Adrenal gland (tissue), 12 donors: ENCODE data around the gene LPIN1. TPM values are rescaled to one million over a fixed set of nuclear protein-coding genes. Genes with fewer than 3 reads are reported as not detected.

Experiments
- DNase-seq, 7 donors: peaks; one replicate each; pipeline ENCODE4 v3.0.0-alpha.2; 2019 to 2020
- H3K27ac ChIP-seq, 5 donors: fragments of 200-600 bp; sonication (generic) in 4 of 5; 1 replicate in 3 of 5; 2 replicates in 2 of 5; pipeline versions ENCODE4 v1.5.1 to v1.8.0; 2016 to 2020; ENCODE audit warnings: mild to moderate bottlenecking in 1 of 5
- H3K27me3 ChIP-seq: fragments of 200-600 bp; 2 replicates; pipeline ENCODE4 v1.8.0; 2021
- H3K36me3 ChIP-seq, 2 donors: fragments of 200-600 bp; replicated peaks in 1 of 2; 1 replicate in 1 of 2; 2 replicates in 1 of 2; pipeline versions ENCODE4 v1.5.1 to v1.8.0; 2018 to 2022
- H3K4me1 ChIP-seq, 2 donors: fragments of 200-600 bp; replicated peaks in 1 of 2; 1 replicate in 1 of 2; 2 replicates in 1 of 2; pipeline versions ENCODE4 v1.5.1 to v1.8.0; 2018 to 2021
- H3K4me3 ChIP-seq, 4 donors: fragments of 200-600 bp; sonication (generic) in 3 of 4; one replicate each; pipeline ENCODE4 v1.5.1; 2016 to 2018
- H3K9me3 ChIP-seq, 3 donors: fragments of 200-600 bp; sonication (generic) in 1 of 3; replicated peaks in 1 of 3; 1 replicate in 2 of 3; 2 replicates in 1 of 3; pipeline versions ENCODE4 v1.5.1 to v1.8.0; 2016 to 2021
- CTCF ChIP-seq, 6 experiments: fragments of 450-650 bp in 4 of 6; fragments of 200-600 bp in 2 of 6; sonication (generic) in 1 of 6; IDR thresholded peaks; 1 replicate in 5 of 6; 2 replicates in 1 of 6; pipeline versions ENCODE4 v1.5.1 to v1.8.0; 2016 to 2021; ENCODE audit warnings: antibody characterized with exemption in 6 of 6, mild to moderate bottlenecking in 2 of 6, moderate library complexity in 1 of 6
- POLR2A ChIP-seq, 2 donors: fragments of 450-650 bp; IDR thresholded peaks; one replicate each; pipeline ENCODE4 v1.6.1; 2017; ENCODE audit warnings: antibody characterized with exemption in 2 of 2, mild to moderate bottlenecking in 2 of 2, moderate library complexity in 1 of 2
- WGBS, 4 donors: extraction: QIAGEN DNeasy Blood & Tissue Kit in 2 of 4; methylation state at CpG; one replicate each; pipeline versions ENCODE4 v1.1.5 to v1.1.7; 2013 to 2017; 5-methylcytosine and 5-hydroxymethylcytosine counted together
- intact Hi-C, 2 donors: fragments of 100-400 bp; cut with DNase I; formaldehyde crosslinking; loops; one replicate each; pipeline versions ENCODE4 v1.14.1 to v1.15.0; 2022 to 2023
- polyA plus RNA-seq, 3 donors: library from polyadenylated mRNA; stranded (reverse); fragments of 200-250 nt in 2 of 3; fragments of 350-450 nt in 1 of 3; fragmentation: Illumina TruSeq in 1 of 3; extraction: RNeasy Lipid Tissue Mini Kit (QIAGEN cat#74804) in 1 of 3; gene quantifications; one replicate each; pipeline ENCODE4 v1.2.3, GENCODE V29; 2013 to 2014
- total RNA-seq, 9 donors: library from RNA; depleted of rRNA in 4 of 9; stranded (reverse); fragments of >200 nt in 4 of 9; fragments of 120-200 nt in 1 of 9; fragmentation: NEBNext Ultra II Directional in 1 of 9; extraction: Animal tissue kit (Norgen Biotek cat#: 25700) in 1 of 9; gene quantifications; one replicate each; pipeline versions ENCODE4 v1.1.0 to v1.2.4, GENCODE V29; 2013 to 2023
- donor health status: healthy with polysubstance abuse.
- donor health status: Bipolar disorder and iron deficiency.
- donor health status: DM: yes; HTN: yes; CAD: no.
- donor health status: DM: no; HTN: no; CAD: no.
- donor health status: DM: no; HTN: no; CAD: no.
- donor health status: DM: yes; HTN: yes; CAD: no.

The LPIN1 gene
- total and polyA plus RNA-seq, 12 donors, result 17.0 to 58.5 (median 36.8) TPM

GRCh38 chr2:11742702-11743357 is 3.6 kb upstream of the LPIN1 start:
- intact Hi-C loops, result loop anchor here (5.0 to 10.0 kb wide), 3 partner anchors 34 to 48 kb away; no protein-coding TSS in a partner anchor
- Histone ChIP-seq H3K4me3 (no peak overlapping the region), H3K27me3 (no peaks in the 10 kb centered on the region), H3K27ac (no peak overlapping the region), H3K9me3 (no peaks in the 10 kb centered on the region), H3K4me1 (peaks cover 9 to 36% of the 10 kb centered on the region in 2 donors), H3K36me3 (no peaks in the 10 kb centered on the region)
- TF ChIP-seq POLR2A (IDR thresholded peaks at IDR 0.05) (no peak), CTCF (IDR thresholded peaks at IDR 0.05) (no peak)
- 90 to 96% (median 91%) methylated on average over 9 to 16 of the region's 16 CpGs for WGBS, 4 donors
- DNase-seq, result peak in 1 of 7 donors; percentile 51

DNA sequence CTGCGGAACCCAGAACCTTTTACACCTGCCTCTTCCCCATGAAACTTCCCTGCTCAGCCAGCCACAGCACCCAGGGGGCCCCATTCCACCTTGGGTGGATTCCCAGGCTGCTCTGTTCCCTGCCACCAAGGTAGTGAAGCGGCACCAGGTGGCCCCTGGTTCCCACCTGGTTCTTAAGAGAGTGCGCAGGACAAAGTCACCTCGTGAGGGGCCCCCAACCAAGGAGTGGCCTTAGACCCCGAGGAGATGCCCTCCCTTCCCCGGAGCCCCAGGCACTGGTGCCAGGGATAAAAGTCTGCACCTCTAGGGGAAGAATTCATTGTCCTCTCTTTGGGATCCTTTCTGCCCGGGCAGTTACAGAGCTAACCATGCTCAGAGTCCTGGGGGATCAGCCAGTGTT is 3.1 kb upstream of the LPIN1 start:
- no peaks in the 10 kb centered on the region for H3K36me3 ChIP-seq
- no peaks in the 10 kb centered on the region for H3K27me3 ChIP-seq
- H3K9me3 ChIP-seq, result no peaks in the 10 kb centered on the region
- no peak for TF ChIP-seq CTCF (IDR thresholded peaks at IDR 0.05)
- no peak for TF ChIP-seq POLR2A (IDR thresholded peaks at IDR 0.05)
- WGBS, 4 donors, result 64 to 100% (median 85%) methylated on average over 1 to 7 of the region's 7 CpGs
- H3K27ac ChIP-seq, result peak overlapping the region in 2 of 5 donors; percentile 41 to 81
- no peak overlapping the region for H3K4me3 ChIP-seq
- intact Hi-C loops, result loop anchor here (5.0 to 10.0 kb wide), 3 partner anchors 34 to 49 kb away; no protein-coding TSS in a partner anchor
- peaks cover 14 to 40% of the 10 kb centered on the region in 2 donors for H3K4me1 ChIP-seq
- DNase-seq, result peak in 1 of 7 donors; percentile 47

- peak; percentile 94 to 99 (median 98) for DNase-seq
Observed at GRCh38 chr2:11743846-11744553, 2.4 kb upstream of the LPIN1 start.

More at GRCh38 chr2:11743846-11744553, 2.4 kb upstream of the LPIN1 start:
- H3K27me3 ChIP-seq, result no peaks in the 10 kb centered on the region
- H3K4me3 ChIP-seq, result peak overlapping the region in 1 of 4 donors; percentile 31
- no peaks in the 10 kb centered on the region for H3K9me3 ChIP-seq
- H3K27ac ChIP-seq, result peak overlapping the region in 4 of 5 donors; percentile 29 to 81 (median 73)
- H3K36me3 ChIP-seq, result no peaks in the 10 kb centered on the region
- WGBS, 4 donors, result 15 to 23% (median 19%) methylated on average over 5 to 10 of the region's 10 CpGs
- intact Hi-C loops, result loop anchor here (5.0 to 10.0 kb wide), 3 partner anchors 33 to 49 kb away; no protein-coding TSS in a partner anchor
- H3K4me1 ChIP-seq, result peaks cover 14 to 35% of the 10 kb centered on the region in 2 donors
- TF ChIP-seq CTCF (IDR thresholded peaks at IDR 0.05), result no peak
- no peak for TF ChIP-seq POLR2A (IDR thresholded peaks at IDR 0.05)
